GM18520 (cell line): ENCODE data around the gene SHPK.

Experiments used
- ATAC-seq: cut with Tn5 transposase; IDR thresholded peaks from one replicate; pipeline ENCODE4 v1.9.1; 2021; ENCODE audit not compliant: unreplicated experiment

The SHPK gene

GRCh38 chr17:3630781-3631180 is 5.3 kb downstream of the SHPK start:
- no peak for ATAC-seq

- no peak for ATAC-seq
These were observed 8.3 kb downstream of the SHPK start for GRCh38 chr17:3627769-3628167.

GRCh38 chr17:3626831-3627768 is 8.9 kb downstream of the SHPK start:
- no peak for ATAC-seq

DNA sequence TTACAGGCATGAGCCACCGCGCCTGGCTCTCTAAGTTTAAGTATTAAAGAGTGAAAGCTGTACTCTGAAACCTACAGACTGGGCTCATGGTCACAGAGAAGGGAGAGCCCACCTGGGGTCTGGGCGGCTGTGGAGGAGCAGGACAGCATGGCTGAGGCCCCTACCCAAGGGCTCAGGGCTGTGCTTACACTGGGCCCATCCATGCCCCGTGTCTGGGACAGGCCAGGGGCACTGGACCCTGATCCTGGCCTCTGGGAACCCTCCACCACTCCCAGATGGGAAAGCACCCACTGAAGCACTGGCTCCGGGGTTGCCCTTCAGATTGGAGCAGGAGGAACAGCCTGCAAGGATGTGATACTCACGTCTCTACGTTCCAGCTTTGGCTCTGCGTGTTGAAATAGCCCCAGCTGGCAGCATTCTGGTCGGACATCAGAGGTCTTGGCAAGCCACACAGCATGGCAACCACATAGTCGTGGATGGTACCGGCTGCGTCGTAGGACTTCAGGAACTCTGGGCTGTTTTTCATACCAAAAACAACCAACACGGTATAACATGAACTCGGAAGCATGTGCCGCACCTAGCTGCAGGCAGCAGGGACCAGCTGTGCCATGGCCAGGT is 13.0 kb downstream of the SHPK start:
- ATAC-seq, result no peak

DNA sequence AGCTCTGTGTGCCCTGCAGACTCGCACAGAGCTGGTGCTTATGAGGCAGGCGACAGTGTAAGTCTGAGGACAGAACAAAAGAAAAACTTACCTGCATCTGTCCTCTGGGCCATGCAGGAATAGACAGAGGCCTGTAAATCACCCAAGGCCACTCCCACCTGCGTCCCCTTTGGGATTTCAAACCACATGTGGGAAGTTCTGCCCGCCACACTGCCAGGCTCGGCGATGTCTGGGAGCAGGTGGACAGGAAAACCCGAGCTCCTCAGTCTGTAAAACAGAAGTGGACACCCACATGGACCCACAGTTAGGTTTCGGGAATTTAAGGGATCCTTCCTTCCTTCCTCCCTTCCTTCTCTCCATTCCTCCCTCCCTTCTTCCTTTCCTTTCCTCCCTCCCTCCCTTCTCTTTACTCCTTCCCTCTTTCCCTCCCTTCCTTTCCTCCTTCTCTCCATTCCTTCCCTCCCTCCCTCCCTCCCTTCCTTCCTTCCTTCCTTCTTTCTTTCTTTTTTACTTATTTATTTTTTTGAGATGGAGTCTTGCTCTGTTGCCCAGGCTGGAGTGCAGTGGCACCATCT is 14.8 kb downstream of the SHPK start:
- ATAC-seq, result no peak

DNA sequence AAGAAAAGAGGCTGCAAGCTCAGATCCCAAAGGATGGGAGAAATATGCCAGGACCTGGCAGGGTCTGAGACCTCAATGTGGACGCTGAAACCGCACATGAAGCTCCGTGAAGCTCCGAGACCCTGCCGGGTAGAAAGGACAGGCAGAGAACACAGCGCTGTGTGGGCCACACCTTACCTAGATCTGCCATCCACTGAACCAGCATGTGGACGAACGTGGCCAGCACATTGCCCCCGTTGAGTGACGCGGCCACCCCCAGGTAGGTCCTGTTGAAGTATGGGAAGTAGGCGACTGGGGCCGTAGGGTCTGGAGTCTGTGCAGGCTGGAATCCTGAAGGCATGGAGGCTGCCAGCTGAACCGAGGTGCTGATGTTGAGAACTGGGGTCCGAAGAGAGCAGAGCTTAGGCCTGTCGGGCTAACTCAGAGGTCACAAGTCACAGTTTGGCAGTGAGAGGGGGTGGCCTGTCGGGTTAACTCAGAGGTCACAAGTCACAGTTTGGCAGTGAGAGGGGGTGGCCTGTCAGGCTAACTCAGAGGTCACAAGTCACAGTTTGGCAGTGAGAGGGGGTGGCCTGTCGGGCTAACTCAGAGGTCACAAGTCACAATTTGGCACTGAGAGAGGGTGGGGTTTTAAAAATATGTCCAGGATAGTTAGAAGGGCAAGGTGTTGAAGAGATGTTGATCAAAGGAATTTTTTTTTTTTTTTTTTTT is 20.7 kb downstream of the SHPK start:
- no peak for ATAC-seq

GRCh38 chr17:3613124-3613523 is 22.9 kb downstream of the SHPK start:
- ATAC-seq, result no peak

GRCh38 chr17:3610523-3610922 is 25.5 kb downstream of the SHPK start:
- ATAC-seq, result no peak

GRCh38 chr17:3609689-3610088 is 26.4 kb downstream of the SHPK start:
- ATAC-seq, result no peak

DNA sequence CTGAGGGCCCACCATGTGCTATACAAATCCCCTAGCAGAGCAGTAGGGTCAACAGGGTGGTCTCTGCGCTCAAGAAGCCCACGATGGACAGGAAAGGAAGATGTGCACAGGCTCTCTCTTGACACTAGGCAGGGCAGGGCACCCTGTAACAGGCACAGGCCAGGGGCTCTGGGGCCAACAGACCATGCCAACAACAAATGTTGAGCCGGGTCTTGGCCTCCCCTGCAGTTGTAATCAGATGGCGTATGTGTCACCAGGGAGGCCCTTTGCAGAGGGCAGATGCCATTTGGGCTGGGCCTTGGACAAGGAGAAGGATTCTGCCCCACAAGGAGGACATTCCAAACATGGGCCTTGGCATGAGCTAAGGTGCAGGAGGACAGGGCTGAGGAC is 32.2 kb downstream of the SHPK start:
- no peak for ATAC-seq

GRCh38 chr17:3603119-3603869 is 32.8 kb downstream of the SHPK start:
- no peak for ATAC-seq

GRCh38 chr17:3602499-3602898 is 33.6 kb downstream of the SHPK start:
- no peak for ATAC-seq

DNA sequence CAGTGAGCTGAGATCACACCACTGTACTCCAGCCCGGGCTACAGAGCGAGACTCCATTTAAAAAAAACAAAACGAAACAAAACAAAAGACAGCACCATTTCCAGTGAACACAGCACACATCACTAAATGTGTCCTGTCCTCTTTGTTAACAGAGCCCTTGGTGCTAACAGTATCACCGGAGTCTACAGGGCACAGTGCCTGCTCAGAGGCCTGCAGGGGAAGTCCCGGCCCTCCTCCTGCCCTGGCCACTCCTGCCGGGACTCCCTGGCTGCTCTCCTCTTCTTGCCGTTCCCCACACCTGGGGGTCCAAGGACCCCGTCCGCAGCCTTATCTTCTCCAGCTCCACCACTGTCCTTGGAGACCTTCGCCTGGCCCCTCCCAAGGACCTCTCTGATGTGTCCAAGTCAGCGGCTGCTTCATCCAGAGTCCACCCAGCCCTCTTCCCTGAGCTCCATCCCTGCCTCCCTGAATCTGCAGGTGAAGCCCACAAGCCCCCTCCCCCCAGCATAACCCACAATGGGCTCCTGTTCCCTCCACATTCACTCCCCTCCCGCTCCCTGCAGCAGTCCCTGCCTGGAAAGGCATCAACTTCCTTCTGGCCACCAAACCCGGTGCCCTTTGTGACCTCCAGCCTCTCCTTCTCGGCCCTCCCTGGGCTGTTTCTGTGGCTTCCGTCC is 35.4 kb downstream of the SHPK start:
- no peak for ATAC-seq

DNA sequence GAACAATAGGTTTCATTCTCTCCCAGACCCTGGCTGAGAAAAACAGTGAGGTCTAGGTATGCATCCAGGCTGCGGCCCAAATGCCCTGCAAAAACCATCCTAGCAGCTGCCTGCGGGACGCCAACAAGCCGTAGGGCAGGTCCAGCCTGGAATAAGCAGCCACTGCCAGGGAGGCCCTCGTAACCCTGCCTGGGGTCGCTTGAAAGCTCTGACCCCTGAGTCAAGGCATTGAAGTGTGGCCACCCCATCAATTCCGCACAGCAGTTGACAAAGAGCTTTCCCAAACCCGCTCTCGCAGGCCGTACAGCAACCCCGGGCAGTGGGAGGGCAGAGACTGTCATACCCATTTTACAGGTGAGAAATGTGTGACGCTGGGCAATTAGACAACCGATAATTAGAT is 38.0 kb downstream of the SHPK start:
- ATAC-seq, result no peak

GRCh38 chr17:3596804-3597464 is 39.1 kb downstream of the SHPK start:
- ATAC-seq, result no peak

DNA sequence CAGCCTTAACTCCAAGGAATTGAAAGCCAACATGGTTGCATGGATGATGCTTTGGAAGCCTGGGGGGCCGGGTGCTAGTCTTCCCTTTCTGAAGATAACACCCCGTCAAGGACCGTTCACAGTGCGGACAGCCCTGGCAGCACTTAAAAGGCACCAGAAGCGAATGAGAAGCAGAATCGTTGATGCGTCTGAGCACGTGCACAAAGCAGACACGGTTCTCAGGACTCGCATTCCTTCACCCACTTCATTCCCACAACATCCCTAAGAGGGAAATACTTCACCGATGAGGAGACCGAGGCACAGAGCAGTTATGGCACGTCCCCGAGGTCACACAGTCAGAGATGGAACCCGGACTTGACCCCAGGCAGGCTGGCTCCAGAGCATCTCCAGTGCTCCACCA is 41.1 kb downstream of the SHPK start:
- no peak for ATAC-seq

DNA sequence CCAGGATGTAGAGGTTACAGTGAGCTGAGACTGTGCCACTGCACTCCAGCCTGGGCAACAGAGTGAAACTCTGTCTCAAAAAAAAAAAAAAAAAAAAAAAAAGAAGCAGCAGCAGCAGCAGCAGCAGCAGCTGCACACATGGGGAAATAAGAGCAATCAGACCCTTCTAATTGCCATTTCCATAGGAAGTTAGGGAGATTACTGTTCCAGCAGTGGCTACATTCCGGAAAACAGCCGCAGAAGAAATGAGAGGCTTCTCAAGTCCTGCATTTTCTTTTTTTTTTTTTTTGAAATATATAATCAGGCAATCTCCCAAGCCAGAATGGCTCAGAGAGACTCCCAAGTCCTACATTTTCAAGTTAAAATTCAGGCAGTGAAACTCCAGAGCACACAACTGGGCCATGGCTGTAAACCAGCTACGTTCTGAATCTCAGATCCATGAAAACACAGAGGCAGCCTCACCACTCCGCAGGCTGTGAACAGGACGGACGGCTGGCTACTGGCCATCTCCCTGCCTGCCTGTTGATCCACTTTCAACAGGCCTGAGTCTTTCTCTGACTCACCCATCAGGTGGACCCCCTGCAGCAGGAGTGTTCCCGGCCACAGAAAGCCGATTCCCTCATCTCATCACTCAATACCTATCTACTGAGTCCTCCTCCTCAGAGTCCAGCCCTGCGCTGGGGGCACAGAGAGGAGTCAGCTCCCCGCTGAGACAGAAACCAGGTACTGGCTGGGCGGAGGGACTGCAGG is 41.8 kb downstream of the SHPK start:
- ATAC-seq, result no peak

DNA sequence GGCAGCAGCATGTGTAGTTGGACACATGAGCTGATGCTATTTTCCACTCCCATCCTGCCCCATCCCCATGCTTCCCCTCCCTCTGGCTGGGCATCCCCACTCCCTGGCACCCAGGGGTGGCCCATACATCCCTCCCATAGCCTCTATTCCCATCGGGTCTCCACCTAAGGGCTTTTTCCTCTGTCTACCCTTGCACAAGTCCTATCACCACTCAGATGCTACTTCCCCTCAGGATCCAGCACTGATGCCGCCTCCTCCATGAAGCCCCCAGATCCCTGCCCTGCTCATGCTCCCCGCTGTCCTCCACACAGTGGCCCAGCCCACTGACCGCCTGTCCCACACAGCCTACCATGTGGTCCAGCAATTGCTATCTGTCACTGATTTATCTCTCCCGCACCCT is 42.7 kb downstream of the SHPK start:
- ATAC-seq, result no peak

DNA sequence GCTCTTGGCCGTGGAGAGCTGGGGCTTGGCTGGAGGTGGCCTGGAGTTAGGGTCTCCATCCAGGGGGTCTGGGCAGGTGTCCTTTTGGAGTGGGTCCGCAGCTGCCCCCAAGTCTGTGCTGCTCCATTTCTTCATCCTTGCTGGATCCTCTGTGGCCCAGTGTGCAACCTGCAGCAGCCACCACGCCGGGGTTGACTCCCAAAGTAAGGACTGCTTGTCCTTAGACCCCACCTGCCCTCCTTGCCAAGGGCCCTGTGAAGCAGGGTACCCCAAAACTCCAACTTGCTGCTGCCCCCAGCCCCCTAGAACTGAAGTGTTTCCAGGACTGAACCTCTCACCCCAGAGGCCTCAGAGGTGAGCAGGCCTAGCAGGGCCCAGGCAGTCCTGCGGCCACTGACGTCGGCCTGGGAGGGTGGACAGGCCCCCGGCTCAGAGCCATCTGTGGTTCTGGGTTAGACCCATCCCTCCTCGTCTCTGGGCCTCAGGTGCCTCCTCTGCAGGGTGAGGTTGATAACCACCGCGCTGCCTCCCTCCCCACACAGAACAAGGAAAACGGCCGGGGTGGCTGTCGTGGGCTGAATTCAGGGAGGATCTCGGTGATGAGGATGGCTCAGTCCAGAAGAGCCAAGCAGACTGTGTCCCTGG is 43.7 kb downstream of the SHPK start:
- ATAC-seq, result no peak
